CD4-positive, alpha-beta memory T cell (primary cell): ENCODE measurements around the gene PDZRN3. TPM values are rescaled to one million over a fixed set of nuclear protein-coding genes. Genes with fewer than 3 reads are reported as not detected.

ENCODE experiments used
- CTCF ChIA-PET: fragments of 350-600 bp; sonication (Branson Sonifier 250); formaldehyde crosslinking; loops from one replicate; lab custom pipeline; 2021; ENCODE audit warnings: inconsistent platforms; ENCODE audit not compliant: partially characterized antibody; lab: Charles Lee
- POLR2A ChIA-PET: fragments of 350-600 bp; sonication (Branson Sonifier 250); formaldehyde crosslinking; loops from one replicate; lab custom pipeline; 2021; ENCODE audit not compliant: partially characterized antibody; lab: Charles Lee
- DNase-seq, 5 donors: peaks; one replicate each; pipeline versions ENCODE4 v3.0.0 to v3.0.0-alpha.2; 2020 to 2022; ENCODE audit warnings: mixed read lengths in 1 of 5
- H3K27ac ChIP-seq: one replicate; pipeline ENCODE4 v1.7.0; 2013; ENCODE audit warnings: low read depth, low read length
- H3K27me3 ChIP-seq: 2 replicates; pipeline ENCODE4 v1.7.0; 2013; ENCODE audit warnings: mild to moderate bottlenecking, low read length, moderate library complexity; ENCODE audit not compliant: insufficient read depth
- H3K36me3 ChIP-seq: 2 replicates; pipeline ENCODE4 v1.7.0; 2013; ENCODE audit warnings: mild to moderate bottlenecking, low read length, moderate library complexity; ENCODE audit not compliant: insufficient read depth
- H3K4me1 ChIP-seq: 2 replicates; pipeline ENCODE4 v1.7.0; 2013; ENCODE audit warnings: mild to moderate bottlenecking, low read length, moderate library complexity; ENCODE audit not compliant: insufficient read depth
- H3K4me3 ChIP-seq, 2 donors: one replicate each; pipeline ENCODE4 v1.7.0; 2013; ENCODE audit warnings: low read length in 2 of 2, mild to moderate bottlenecking in 1 of 2
- H3K9me3 ChIP-seq, 2 donors: one replicate each; pipeline ENCODE4 v1.7.0; 2013; ENCODE audit warnings: low read length in 2 of 2, control low read depth in 1 of 2; ENCODE audit not compliant: control insufficient read depth in 1 of 2
- H3K27ac Mint-ChIP-seq, 7 donors: one replicate each; pipeline ENCODE4 v1.8.0; 2020 to 2021; ENCODE audit warnings: mixed read lengths in 7 of 7, mild to moderate bottlenecking in 6 of 7, inconsistent platforms in 3 of 7, moderate library complexity in 3 of 7
- H3K27me3 Mint-ChIP-seq, 2 donors: one replicate each; pipeline ENCODE4 v1.8.0; 2020 to 2021; ENCODE audit warnings: mixed read lengths in 2 of 2
- H3K36me3 Mint-ChIP-seq, 2 donors: one replicate each; pipeline ENCODE4 v1.8.0; 2020 to 2021; ENCODE audit warnings: mixed read lengths in 2 of 2, inconsistent platforms in 1 of 2, mild to moderate bottlenecking in 1 of 2
- H3K4me1 Mint-ChIP-seq, 4 donors: one replicate each; pipeline ENCODE4 v1.8.0; 2020 to 2021; ENCODE audit warnings: mixed read lengths in 4 of 4, mild to moderate bottlenecking in 1 of 4
- H3K4me3 Mint-ChIP-seq, 8 donors: one replicate each; pipeline ENCODE4 v1.8.0; 2020 to 2021; ENCODE audit warnings: mixed read lengths in 8 of 8, mild to moderate bottlenecking in 7 of 8, moderate library complexity in 6 of 8, inconsistent platforms in 3 of 8
- H3K9me3 Mint-ChIP-seq, 8 donors: one replicate each; pipeline ENCODE4 v1.8.0; 2020 to 2021; ENCODE audit warnings: mixed read lengths in 8 of 8, mild to moderate bottlenecking in 5 of 8, inconsistent platforms in 3 of 8, moderate library complexity in 1 of 8
- intact Hi-C: fragments of 100-400 bp; cut with micrococcal nuclease; formaldehyde crosslinking; loops from one replicate; pipeline ENCODE4 v1.15.1; 2023
- polyA plus RNA-seq, 2 donors: library from polyadenylated mRNA; unstranded; fragments of 300-500 nt; fragmentation: Illumina TruSeq; gene quantifications; one replicate each; pipeline ENCODE4 v1.2.3, GENCODE V29; 2021
- total RNA-seq, 2 experiments: library from RNA; stranded (reverse); gene quantifications; one replicate each; pipeline ENCODE4 v1.2.3, GENCODE V29; 2021

PDZRN3 gene
- total and polyA plus RNA-seq, 4 experiments from 2014 or later: not detected

GRCh38 chr3:73525591-73525990 is 99.2 kb downstream of the PDZRN3 start:
- ChIA-PET POLR2A (no interaction called here), CTCF (interaction anchor here (1.1 kb wide), 1 partner anchor 24 kb away, joined by 3 read pairs; no protein-coding TSS in a partner anchor)
- no peak overlapping the region for H3K4me3 Mint-ChIP-seq
- H3K9me3 Mint-ChIP-seq: peaks cover 0 to 3% (median under 1%) of the 10 kb centered on the region in 8 donors
- H3K36me3 ChIP-seq: no peaks in the 10 kb centered on the region
- no peaks in the 10 kb centered on the region for H3K9me3 ChIP-seq
- intact Hi-C loops: no loop called here
- no peak for DNase-seq
- no peaks in the 10 kb centered on the region for H3K36me3 Mint-ChIP-seq
- no peak overlapping the region for H3K27ac ChIP-seq
- H3K27me3 ChIP-seq: no peaks in the 10 kb centered on the region
- no peaks in the 10 kb centered on the region for H3K4me1 Mint-ChIP-seq
- no peak overlapping the region for H3K27ac Mint-ChIP-seq
- no peak overlapping the region for H3K4me3 ChIP-seq
- peaks cover 2 to 5% of the 10 kb centered on the region in 2 donors for H3K27me3 Mint-ChIP-seq
- H3K4me1 ChIP-seq: no peaks in the 10 kb centered on the region

- H3K27me3 Mint-ChIP-seq: peaks cover 1 to 4% of the 10 kb centered on the region in 2 donors
- no peak for DNase-seq
- intact Hi-C loops: no loop called here
- POLR2A ChIA-PET: no interaction called here
- no peaks in the 10 kb centered on the region for H3K36me3 Mint-ChIP-seq
- CTCF ChIA-PET: no interaction called here
- Histone ChIP-seq H3K9me3 (no peaks in the 10 kb centered on the region), H3K4me1 (no peaks in the 10 kb centered on the region), H3K36me3 (no peaks in the 10 kb centered on the region), H3K4me3 (no peak overlapping the region), H3K27me3 (no peaks in the 10 kb centered on the region), H3K27ac (no peak overlapping the region)
- H3K9me3 Mint-ChIP-seq: peaks cover 0 to 3% (median under 1%) of the 10 kb centered on the region in 8 donors
- H3K4me3 Mint-ChIP-seq: no peak overlapping the region
- H3K4me1 Mint-ChIP-seq: no peaks in the 10 kb centered on the region
- no peak overlapping the region for H3K27ac Mint-ChIP-seq
Observed at GRCh38 chr3:73523661-73524060, 101.1 kb downstream of the PDZRN3 start.

- Mint-ChIP-seq H3K9me3 (peaks cover 0 to 3% (median 0%) of the 10 kb centered on the region in 8 donors), H3K4me1 (no peaks in the 10 kb centered on the region), H3K27ac (no peak overlapping the region), H3K36me3 (no peaks in the 10 kb centered on the region), H3K27me3 (peaks cover 0 to 4% of the 10 kb centered on the region in 2 donors), H3K4me3 (no peak overlapping the region)
- DNase-seq: no peak
- H3K4me3 ChIP-seq: no peak overlapping the region
- POLR2A ChIA-PET: no interaction called here
- H3K27me3 ChIP-seq: no peaks in the 10 kb centered on the region
- H3K27ac ChIP-seq: no peak overlapping the region
- H3K9me3 ChIP-seq: no peaks in the 10 kb centered on the region
- CTCF ChIA-PET: no interaction called here
- no peaks in the 10 kb centered on the region for H3K36me3 ChIP-seq
- intact Hi-C loops: no loop called here
- H3K4me1 ChIP-seq: no peaks in the 10 kb centered on the region
Observed at GRCh38 chr3:73521734-73522336, 102.9 kb downstream of the PDZRN3 start.

GRCh38 chr3:73520931-73521461 is 103.7 kb downstream of the PDZRN3 start:
- Mint-ChIP-seq H3K4me3 (no peak overlapping the region), H3K36me3 (no peaks in the 10 kb centered on the region), H3K4me1 (no peaks in the 10 kb centered on the region), H3K9me3 (peaks cover 0 to 3% (median 0%) of the 10 kb centered on the region in 8 donors), H3K27me3 (peaks cover 0 to 4% of the 10 kb centered on the region in 2 donors), H3K27ac (no peak overlapping the region)
- no peaks in the 10 kb centered on the region for H3K36me3 ChIP-seq
- POLR2A ChIA-PET: no interaction called here
- H3K27ac ChIP-seq: no peak overlapping the region
- H3K4me3 ChIP-seq: no peak overlapping the region
- no peaks in the 10 kb centered on the region for H3K9me3 ChIP-seq
- H3K4me1 ChIP-seq: no peaks in the 10 kb centered on the region
- DNase-seq: no peak
- no peaks in the 10 kb centered on the region for H3K27me3 ChIP-seq
- CTCF ChIA-PET: interaction anchor here (1.5 kb wide), 1 partner anchor 13 kb away, joined by 4 read pairs; no protein-coding TSS in a partner anchor
- intact Hi-C loops: no loop called here

GRCh38 chr3:73516631-73517030 is 108.1 kb downstream of the PDZRN3 start:
- no peak overlapping the region for H3K4me3 Mint-ChIP-seq
- H3K4me3 ChIP-seq: no peak overlapping the region
- ChIA-PET POLR2A (no interaction called here), CTCF (no interaction called here)
- H3K9me3 ChIP-seq: no peaks in the 10 kb centered on the region
- DNase-seq: no peak
- no peaks in the 10 kb centered on the region for H3K4me1 ChIP-seq
- no peaks in the 10 kb centered on the region for H3K36me3 ChIP-seq
- no peaks in the 10 kb centered on the region for H3K4me1 Mint-ChIP-seq
- no peaks in the 10 kb centered on the region for H3K27me3 Mint-ChIP-seq
- H3K27ac Mint-ChIP-seq: no peak overlapping the region
- no peaks in the 10 kb centered on the region for H3K27me3 ChIP-seq
- H3K27ac ChIP-seq: no peak overlapping the region
- H3K9me3 Mint-ChIP-seq: no peaks in the 10 kb centered on the region
- intact Hi-C loops: no loop called here
- no peaks in the 10 kb centered on the region for H3K36me3 Mint-ChIP-seq

GRCh38 chr3:73513260-73513659 is 111.5 kb downstream of the PDZRN3 start:
- ChIA-PET POLR2A (no interaction called here), CTCF (interaction anchor here (1.1 to 1.4 kb wide), 2 partner anchors 11 to 13 kb away, joined by 3 read pairs; no protein-coding TSS in a partner anchor)

GRCh38 chr3:73511571-73512525 is 112.9 kb downstream of the PDZRN3 start:
- H3K4me1 ChIP-seq: no peaks in the 10 kb centered on the region
- H3K9me3 ChIP-seq: no peaks in the 10 kb centered on the region
- CTCF ChIA-PET: interaction anchor here (1.4 kb wide), 1 partner anchor 25 kb away, joined by 3 read pairs; no protein-coding TSS in a partner anchor
- intact Hi-C loops: no loop called here
- Mint-ChIP-seq H3K27ac (no peak overlapping the region), H3K4me1 (no peaks in the 10 kb centered on the region), H3K36me3 (no peaks in the 10 kb centered on the region), H3K9me3 (no peaks in the 10 kb centered on the region), H3K4me3 (no peak overlapping the region), H3K27me3 (no peaks in the 10 kb centered on the region)
- no peak overlapping the region for H3K4me3 ChIP-seq
- no peak overlapping the region for H3K27ac ChIP-seq
- no peaks in the 10 kb centered on the region for H3K27me3 ChIP-seq
- POLR2A ChIA-PET: no interaction called here
- no peaks in the 10 kb centered on the region for H3K36me3 ChIP-seq
- no peak for DNase-seq

More at GRCh38 chr3:73513260-73513659, 111.5 kb downstream of the PDZRN3 start:
- no peaks in the 10 kb centered on the region for H3K9me3 Mint-ChIP-seq
- no peak overlapping the region for H3K27ac Mint-ChIP-seq
- no peaks in the 10 kb centered on the region for H3K9me3 ChIP-seq
- H3K4me1 ChIP-seq: no peaks in the 10 kb centered on the region
- H3K27me3 Mint-ChIP-seq: no peaks in the 10 kb centered on the region
- no peak for DNase-seq
- H3K36me3 Mint-ChIP-seq: no peaks in the 10 kb centered on the region
- no peak overlapping the region for H3K4me3 ChIP-seq
- H3K36me3 ChIP-seq: no peaks in the 10 kb centered on the region
- H3K27ac ChIP-seq: no peak overlapping the region
- no peaks in the 10 kb centered on the region for H3K4me1 Mint-ChIP-seq
- no peak overlapping the region for H3K4me3 Mint-ChIP-seq
- intact Hi-C loops: no loop called here
- H3K27me3 ChIP-seq: no peaks in the 10 kb centered on the region
